GM23248 (cell line): ENCODE data around the gene FRMD6.

Experiments used
- EZH2 ChIP-seq: fragments of 200-600 bp; sonication (generic); IDR thresholded peaks from 2 replicates; pipeline ENCODE4 v1.6.1; 2018; ENCODE audit warnings: antibody characterized with exemption, mild to moderate bottlenecking; ENCODE audit not compliant: insufficient read depth, poor library complexity, severe bottlenecking
- EZH2phosphoT487 ChIP-seq: fragments of 200-600 bp; sonication (generic); IDR thresholded peaks from 2 replicates; pipeline ENCODE4 v1.6.1; 2018; ENCODE audit warnings: antibody characterized with exemption, moderate library complexity, mild to moderate bottlenecking, low read depth; ENCODE audit not compliant: insufficient read depth

DNA sequence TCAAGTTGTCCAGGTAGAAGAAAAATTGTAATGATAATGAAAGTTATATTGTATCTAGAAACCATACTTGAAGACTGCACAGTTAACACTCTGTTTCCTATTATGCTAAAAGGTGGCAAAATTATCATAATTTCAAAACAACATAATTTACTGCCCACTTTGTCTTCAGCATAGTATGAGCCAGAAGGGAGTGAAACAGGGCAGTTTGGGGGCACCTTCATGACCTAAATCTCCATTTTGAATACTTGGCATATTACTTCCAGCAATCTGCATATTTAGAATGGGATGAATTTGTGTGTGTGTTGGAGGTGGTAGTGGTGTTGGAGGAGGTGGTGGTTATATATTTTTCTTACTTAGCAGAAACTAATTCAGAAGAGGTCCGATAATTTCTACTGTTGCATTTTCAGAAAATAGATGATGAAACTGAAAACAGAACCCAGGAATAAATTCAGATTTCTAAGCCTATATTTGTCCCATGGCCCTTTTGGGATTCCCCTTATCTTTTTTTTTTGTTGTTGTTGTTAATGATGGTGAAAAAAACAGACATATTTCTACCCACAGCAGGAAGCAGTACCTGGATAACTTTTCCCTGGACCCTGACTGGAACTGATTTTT lies 26.6 kb upstream of the FRMD6 start:
- no peak for TF ChIP-seq EZH2
- no peak for TF ChIP-seq EZH2phosphoT487
